ENCODE results near the gene KCNIP3.

Gene KCNIP3

DNA sequence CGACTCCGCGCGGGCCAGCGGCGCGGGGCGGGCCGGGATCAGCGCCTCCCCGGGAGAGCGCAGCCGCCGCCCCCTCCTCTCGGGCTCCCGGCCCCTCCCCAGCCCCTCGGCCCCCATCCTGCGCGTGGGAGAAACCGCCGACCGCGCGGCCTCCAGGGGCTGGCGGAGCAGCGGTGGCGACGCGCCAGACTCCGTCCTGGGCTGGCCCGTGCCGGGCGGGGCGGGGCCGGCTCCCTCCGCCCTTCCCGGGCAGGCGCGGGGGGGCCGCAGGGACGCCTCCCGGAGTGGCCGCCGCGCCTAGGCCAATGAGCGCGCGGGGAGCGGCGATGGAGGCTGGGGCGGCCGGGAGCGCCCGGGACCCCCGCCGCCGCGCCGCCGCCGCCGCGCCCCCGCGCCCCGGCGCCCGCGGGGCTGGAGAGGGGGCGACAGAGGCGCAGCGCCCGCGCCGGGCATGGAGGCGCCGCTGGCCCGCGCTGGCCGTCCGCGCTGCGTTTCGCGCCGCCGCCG lies 49.1 kb downstream of the KCNIP3 start:
- peak overlapping the region; percentile 57 to 64 for H3K4me3 ChIP-seq (replicated peaks in 1 of 2; ENCODE audit: low read depth in 2 of 2, low read length in 2 of 2)

GRCh38 chr2:95346738-95347671 lies 49.9 kb downstream of the KCNIP3 start:
- peak overlapping the region; percentile 39 to 47 for H3K4me3 ChIP-seq (replicated peaks in 1 of 2; ENCODE audit: low read depth in 2 of 2, low read length in 2 of 2)
- TF ChIP-seq, protein P1, sequence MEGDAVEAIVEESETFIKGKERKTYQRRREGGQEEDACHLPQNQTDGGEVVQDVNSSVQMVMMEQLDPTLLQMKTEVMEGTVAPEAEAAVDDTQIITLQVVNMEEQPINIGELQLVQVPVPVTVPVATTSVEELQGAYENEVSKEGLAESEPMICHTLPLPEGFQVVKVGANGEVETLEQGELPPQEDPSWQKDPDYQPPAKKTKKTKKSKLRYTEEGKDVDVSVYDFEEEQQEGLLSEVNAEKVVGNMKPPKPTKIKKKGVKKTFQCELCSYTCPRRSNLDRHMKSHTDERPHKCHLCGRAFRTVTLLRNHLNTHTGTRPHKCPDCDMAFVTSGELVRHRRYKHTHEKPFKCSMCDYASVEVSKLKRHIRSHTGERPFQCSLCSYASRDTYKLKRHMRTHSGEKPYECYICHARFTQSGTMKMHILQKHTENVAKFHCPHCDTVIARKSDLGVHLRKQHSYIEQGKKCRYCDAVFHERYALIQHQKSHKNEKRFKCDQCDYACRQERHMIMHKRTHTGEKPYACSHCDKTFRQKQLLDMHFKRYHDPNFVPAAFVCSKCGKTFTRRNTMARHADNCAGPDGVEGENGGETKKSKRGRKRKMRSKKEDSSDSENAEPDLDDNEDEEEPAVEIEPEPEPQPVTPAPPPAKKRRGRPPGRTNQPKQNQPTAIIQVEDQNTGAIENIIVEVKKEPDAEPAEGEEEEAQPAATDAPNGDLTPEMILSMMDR (IDR thresholded peaks at IDR 0.05; ENCODE audit: low read depth, low read length) = no peak
- DNase-seq (ENCODE audit: low read depth in 2 of 2) = peak; percentile 9 to 35

More for the DNA sequence above, 49.1 kb downstream of the KCNIP3 start:
- TF ChIP-seq, protein P1 (IDR thresholded peaks at IDR 0.05; ENCODE audit: low read depth, low read length) = no peak
- DNase-seq (ENCODE audit: low read depth in 2 of 2) = peak; percentile 40 to 80

GRCh38 chr2:95347681-95348608 lies 50.8 kb downstream of the KCNIP3 start:
- H3K4me3 ChIP-seq (replicated peaks in 1 of 2; ENCODE audit: low read depth in 2 of 2, low read length in 2 of 2) = no peak overlapping the region
- TF ChIP-seq, protein P1 (IDR thresholded peaks at IDR 0.05; ENCODE audit: low read depth, low read length) = no peak

DNA sequence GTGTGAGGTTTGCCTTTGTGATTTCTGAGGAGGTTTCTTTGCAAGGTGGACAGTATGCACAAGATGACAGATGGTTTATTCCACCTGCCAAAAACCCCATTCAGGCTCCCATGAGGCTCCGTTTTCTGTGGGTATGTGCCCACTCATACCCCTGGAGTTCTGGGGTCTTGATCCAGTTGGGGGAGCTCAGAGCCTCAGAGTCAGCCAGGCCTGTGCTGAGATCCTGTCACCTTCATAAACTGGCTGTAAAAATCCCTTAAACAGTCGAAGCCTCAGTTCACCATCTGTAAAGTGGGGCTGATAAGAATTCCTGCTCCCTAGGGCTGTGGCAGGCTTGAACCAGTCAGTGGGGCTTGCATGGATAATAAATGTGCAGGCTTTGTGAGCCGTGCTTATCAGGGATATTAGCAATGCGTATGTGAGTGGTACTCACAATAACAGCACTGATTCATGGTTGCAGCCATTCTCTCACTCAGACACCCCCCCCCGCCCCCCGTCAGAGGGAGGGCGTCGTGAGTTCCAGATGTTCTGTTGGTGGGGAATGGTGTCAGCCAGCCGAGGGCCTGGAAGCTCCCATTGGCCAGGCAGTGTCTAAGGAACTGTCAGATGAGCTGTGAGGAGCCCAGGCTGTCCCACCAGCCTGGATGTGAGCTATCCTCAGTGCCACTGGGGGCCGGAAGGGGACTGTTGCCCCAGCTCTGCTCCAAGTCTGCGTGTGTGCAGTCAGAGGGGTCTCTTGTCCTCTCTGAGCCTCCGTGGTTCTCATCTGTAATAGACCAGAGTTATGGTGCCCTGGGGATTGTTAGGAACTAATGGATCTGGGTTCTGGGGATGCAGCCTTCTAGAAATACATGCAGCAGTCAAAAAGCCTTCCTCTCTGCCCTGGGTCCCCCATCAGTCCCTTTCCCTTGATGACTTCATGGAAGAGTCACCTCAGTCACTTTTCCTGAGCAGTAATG lies 51.7 kb downstream of the KCNIP3 start:
- TF ChIP-seq, protein P1 (IDR thresholded peaks at IDR 0.05; ENCODE audit: low read depth, low read length) = no peak
- no peak overlapping the region for H3K4me3 ChIP-seq (replicated peaks in 1 of 2; ENCODE audit: low read depth in 2 of 2, low read length in 2 of 2)
- DNase-seq (ENCODE audit: low read depth in 2 of 2) = peak; percentile 19 to 39

More at GRCh38 chr2:95347681-95348608, 50.8 kb downstream of the KCNIP3 start:
- no peak for DNase-seq (ENCODE audit: low read depth in 2 of 2)

- DNase-seq (ENCODE audit: low read depth in 2 of 2) = no peak
- TF ChIP-seq, protein P1 (IDR thresholded peaks at IDR 0.05; ENCODE audit: low read depth, low read length) = no peak
- no peak overlapping the region for H3K4me3 ChIP-seq (replicated peaks in 1 of 2; ENCODE audit: low read depth in 2 of 2, low read length in 2 of 2)
Observed at GRCh38 chr2:95349568-95350322, 52.6 kb downstream of the KCNIP3 start.

Measured in cardiac fibroblast (primary cell).